Putamen (tissue), 1 donor: ENCODE measurements around the gene DISP2.

ENCODE experiments used
- DNase-seq: peaks from one replicate; pipeline ENCODE4 v3.0.0-alpha.2; 2016; ENCODE audit warnings: low spot score

Gene DISP2

GRCh38 chr15:40344217-40344616 lies 13.8 kb upstream of the DISP2 start:
- no peak for DNase-seq

DNA sequence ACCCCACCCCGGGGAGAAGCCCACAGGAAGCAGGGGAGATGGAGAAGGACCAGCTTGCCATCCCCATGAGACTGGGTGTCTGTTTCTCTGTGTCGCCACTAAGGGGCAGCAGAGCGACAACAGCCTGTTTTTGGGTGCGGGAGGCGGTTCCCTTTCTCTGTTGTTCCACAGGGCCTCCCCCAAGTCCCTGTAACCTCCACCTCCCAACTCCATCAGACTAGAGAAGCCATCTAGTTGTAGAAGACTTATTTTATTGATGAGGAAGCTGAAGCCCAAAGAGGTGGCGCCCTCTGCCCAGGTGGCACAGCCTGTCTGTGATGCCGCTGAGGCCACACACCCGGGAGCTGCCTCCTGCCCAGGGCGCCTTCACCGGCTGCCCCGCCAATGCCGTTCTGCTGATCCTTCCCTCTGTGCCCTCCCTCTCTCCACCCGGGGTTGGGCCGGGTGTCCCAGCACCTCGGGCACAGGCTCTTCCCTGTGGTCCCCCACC lies 13.3 kb upstream of the DISP2 start:
- no peak for DNase-seq

DNA sequence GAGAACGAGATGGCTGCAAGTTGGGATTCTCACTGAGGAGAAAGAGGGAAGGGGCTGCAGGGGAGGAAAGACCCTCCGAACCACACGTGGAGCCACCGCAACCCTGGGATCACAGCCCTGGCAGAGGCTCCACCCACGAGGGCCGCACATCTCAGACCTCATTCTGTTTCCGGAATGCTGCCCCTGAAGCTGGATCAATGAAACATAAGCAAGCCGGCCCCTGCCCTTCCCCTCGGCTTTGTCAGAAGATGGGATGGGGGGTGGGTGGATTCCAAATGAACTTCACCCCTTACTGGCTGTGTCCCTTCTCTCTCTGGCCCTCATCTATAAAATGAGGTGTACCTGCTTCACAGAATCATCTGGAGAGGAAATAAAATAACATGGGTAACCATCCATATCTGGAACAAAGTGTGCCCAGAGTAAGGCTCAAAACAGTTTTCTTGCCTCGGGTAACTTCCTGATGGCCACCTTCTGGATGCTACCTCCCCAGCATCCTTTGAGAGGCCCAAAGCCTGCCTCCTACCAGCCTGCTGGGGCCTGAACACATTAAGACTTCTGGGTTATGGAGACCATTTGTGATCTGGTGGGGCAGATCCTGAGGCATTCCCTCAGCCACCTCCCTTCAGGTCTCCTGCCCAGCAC lies 12.7 kb upstream of the DISP2 start:
- no peak for DNase-seq

GRCh38 chr15:40345867-40346578 lies 12.0 kb upstream of the DISP2 start:
- no peak for DNase-seq

DNA sequence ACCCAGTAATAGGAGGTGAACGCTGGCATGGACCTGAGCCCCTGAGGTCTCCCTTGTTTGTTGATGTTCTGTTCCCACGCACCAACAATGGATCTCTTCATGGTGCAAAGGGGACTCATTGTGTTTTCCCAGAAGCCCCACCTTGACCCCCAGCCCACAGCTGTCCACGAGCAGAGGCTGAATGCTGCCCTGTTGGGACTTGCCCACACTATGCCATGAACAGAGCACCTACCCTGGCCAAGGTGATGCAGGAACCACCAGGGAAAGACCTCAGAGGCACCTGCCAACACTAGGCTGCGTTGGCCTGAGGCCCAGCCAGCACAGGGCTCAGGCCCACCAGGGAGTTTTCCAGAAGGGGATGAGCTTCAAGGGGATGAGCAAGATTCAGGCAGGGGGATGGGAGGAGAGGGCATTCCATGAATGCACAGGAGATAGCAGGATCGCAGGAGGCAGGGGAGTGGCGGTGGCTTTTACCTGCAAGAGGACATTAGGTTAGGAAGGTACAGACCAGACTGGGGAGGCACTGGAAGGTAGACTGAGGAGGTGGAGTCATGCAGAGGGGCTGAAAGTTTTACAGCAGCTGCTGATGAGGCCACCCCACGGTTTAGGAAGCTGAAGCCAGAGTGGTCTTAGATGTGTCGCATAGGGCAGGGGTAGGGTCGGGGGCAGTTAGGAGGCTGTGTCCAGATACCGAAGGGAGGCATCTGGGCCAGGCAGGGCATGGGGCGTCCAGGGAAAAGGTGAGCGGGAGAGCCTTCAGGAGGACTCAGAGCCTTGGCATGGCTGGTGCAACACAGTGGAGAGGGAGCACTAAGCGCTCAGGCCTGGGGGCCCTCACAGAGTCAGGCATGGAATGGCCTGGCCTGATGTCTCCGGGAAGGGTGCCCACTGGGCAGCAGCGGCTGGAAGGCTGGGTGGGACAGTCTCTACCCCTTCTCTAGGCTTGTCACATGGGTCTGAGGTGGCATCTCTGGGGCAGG lies 11.2 kb upstream of the DISP2 start:
- no peak for DNase-seq

- no peak for DNase-seq
These were observed 10.2 kb upstream of the DISP2 start for GRCh38 chr15:40347559-40348473.

DNA sequence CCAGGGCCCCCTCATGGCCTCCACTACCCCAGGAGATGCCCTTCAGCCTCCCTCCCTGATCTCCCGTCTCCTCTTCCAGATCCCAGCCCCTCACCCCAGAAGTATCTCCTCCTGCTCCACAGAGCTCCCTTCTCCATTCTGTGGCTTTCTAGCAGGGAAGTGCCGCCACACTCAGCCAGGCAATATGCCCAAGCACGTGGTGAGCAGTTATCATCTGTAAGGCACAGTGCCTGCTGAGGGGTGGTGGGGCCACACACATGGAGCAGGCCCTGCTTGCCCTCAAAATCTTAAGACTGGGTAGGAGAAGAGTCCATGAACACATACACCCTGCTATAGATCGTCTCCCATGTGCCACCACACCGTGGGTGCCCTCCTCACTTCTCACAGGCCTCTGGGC lies 9.5 kb upstream of the DISP2 start:
- no peak for DNase-seq

- no peak for DNase-seq
These were observed 8.9 kb upstream of the DISP2 start for GRCh38 chr15:40349163-40349562.

DNA sequence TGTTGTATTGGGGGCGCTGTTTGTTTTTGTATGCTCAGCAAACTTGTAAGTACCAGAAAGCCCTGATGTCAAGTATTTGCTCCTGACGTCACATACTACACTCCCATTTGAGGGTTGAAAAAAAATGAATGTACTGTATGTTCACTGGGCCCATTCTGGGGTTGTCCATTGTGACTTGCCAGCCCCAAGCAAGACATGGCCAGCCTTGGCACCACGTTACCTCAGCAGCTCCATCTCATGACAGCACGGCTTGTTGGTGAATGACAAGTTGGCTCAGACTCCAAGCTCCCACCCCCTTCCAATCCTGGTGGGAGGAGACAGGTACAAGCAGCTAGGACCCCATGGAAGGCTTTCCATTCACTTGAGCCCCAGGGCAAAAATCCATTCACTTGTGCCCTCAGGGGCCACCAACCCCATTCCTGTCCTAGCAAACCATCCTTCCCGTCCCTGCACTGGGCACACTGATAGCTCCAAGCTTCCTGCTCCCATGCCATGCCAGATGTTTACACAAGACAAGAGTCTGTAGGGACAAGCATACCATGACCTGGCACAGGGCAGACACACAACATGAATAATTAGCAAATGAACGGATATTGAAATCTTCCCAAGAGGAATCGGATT lies 5.6 kb upstream of the DISP2 start:
- no peak for DNase-seq

GRCh38 chr15:40353697-40354096 lies 4.3 kb upstream of the DISP2 start:
- DNase-seq: no peak

DNA sequence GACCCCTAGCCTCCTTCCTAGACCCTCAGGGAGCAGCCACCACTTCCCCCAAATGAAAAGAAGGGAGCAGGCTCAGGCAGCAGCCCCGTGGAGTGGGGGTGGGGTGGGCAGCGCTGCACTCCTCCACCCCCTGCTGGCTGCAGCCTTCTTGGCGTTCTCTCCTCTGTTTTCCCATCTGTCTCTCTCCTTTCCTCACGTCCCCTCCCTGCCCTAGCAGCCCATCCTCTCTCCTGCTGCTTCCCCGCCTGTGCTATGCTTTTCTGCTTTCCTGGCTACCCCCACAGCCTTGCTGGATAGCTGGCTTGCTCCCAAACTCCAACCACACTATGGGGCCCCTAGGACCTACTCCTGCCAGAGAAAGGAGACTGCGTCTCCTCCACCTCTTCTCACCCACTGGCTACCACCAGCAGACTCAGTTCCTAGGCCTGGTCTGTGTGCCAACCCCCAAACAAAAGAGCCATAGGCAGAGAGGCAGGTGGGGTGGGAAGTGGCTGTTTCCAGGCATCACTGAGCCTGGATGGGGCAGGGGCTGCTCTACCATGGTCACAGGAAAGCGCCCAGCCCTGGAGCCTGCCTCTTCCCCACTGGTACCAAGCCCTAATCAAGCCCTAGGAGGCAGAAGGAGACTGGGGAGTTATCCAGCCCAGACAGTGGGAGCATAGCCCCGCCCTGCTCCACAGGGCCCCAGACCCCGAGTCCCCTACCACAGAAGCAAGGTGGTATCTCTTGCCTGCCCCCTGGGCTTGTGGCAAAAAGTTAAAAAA lies 3.4 kb upstream of the DISP2 start:
- DNase-seq: no peak

DNA sequence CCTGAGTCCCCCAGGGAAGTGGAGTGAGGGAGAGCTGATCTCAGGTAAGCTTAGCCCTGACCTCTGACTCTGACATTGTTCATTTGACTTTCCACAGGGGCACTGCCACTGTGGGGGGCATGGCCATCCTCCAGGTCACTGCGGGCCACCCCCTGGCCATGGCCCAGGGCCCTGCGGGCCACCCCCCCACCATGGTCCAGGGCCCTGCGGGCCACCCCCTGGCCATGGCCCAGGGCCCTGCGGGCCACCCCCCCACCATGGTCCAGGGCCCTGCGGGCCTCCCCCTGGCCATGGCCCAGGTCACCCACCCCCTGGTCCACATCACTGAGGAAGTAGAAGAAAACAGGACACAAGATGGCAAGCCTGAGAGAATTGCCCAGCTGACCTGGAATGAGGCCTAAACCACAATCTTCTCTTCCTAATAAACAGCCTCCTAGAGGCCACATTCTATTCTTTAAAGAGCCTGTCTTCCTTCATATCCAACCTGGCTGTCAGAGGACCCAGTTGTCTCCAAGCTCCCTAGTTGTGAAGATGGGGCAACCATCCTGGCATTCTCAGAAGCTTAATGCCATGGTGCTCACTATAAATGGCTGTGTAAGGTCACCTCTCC lies 1.9 kb upstream of the DISP2 start:
- DNase-seq: no peak

DNA sequence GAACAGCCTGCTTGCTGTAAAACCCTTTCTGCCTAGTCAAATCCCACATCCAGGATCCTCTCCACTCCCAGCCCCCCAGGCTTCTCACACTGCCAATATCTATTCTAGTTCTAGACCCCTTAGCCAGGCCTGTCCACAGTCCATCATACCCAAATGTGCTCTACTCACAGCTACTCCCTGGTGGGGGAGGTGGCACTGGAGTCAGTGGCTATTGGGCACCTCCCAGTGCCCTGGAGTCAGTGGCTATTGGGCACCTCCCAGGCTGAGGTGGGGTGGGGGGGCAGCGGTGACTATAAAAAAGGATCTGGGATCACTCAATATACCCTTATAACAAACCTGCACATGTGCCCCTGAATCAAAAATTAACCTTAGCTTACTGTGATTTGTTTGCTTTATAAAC lies 773 bp upstream of the DISP2 start:
- no peak for DNase-seq

DNA sequence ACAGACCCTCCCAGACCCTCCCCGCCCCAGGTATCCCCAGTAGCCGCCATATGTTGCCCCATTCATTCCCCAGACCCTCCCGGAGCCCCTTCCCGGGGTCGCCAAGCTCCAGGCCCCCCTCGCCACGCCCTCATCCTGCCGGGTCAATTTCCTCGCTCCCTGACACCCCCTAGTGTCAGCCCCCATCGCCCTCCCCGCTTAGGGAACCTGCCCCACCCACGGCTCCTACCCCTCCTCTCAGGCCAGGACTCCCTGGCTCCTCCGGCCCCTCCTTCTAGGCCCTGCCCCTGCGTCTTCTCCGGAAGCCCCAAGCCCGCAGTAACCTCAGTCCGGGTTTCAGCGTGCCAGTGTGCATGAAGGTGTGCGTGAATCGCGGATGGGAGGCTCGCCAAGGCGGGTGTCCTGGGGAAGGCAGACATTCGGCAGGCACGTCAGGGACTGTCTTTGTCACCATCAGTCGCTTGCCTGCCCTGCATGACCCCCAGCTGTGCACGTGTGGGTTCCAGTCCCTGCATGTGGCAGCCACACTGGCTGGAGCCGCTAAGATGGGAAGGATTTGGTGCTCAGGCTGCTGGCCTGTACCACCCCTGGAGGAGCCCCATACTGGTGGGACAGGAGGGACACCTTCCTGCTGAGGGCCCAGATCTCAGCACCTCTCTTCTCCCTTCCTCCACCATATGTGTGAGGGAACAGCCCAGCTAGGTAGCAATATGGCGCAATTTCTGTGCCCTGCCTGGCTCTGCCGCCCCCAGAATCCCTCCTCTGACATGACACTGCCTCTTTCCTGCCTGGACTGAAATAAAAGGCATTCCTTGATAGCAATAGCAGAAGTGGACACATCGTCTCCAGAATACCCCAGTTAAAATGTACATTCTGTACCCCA lies 693 bp downstream of the DISP2 start:
- DNase-seq: no peak

DNA sequence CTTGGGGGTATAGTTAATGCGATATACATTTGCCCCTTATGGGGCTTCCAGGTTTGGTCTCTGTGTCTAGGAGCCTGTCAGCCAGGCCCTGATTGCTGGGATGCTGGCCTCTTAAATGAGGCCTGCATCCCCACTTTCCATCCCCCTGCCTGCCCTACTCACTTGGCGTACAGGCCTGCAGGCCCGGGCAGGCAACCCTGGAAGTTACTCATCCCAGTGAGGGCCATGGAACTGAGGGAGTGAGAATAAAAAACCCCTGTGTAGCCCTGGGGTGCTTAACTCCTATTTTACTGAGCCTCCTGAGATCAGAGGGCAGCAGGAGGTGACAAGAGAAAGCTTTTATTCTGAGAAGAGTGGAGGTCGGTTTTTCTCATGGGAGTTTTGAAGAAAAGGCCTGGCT lies 2.0 kb downstream of the DISP2 start:
- DNase-seq: no peak

DNA sequence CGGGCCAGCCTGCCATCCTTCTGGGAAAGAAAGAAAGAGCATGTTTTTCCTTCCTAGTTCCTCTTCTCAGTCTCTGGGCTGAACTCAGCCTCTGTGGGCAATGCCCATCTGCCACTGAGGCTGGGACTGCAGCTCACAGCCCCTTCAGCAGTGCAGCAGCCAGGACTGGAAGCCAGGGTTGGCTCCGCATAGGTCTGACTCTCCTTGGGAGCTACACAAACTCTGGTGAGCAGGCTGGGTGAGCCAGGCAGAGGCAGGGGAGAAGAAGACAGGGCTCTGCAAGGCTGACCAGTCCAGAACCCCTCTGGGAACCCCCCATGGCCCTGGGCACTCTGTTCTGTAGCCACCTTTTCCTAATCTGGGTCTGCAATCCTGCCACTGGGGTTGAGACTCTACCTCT lies 3.6 kb downstream of the DISP2 start:
- no peak for DNase-seq

- DNase-seq: no peak
These were observed 5.6 kb downstream of the DISP2 start for GRCh38 chr15:40363611-40364010.

- DNase-seq: no peak
These were observed 6.2 kb downstream of the DISP2 start for GRCh38 chr15:40364251-40364650.

- DNase-seq: no peak
These were observed 7.0 kb downstream of the DISP2 start for GRCh38 chr15:40365016-40365415.
